Colonic mucosa (tissue), 4 donors: ENCODE data around the gene PRKCA. TPM values are rescaled to one million over a fixed set of nuclear protein-coding genes. Genes with fewer than 3 reads are reported as not detected.
"Not testable (repeated sequence)": the region's sequence is repeated elsewhere in the genome, so short reads cannot be mapped to it uniquely, and the experiment has no call there.

ENCODE experiments used
- DNase-seq: peaks from one replicate; pipeline ENCODE4 v3.0.0-alpha.2; 2020
- H3K27ac ChIP-seq: fragments of 200-600 bp; one replicate; pipeline ENCODE4 v1.8.0; 2021
- H3K27me3 ChIP-seq: fragments of 200-600 bp; one replicate; pipeline ENCODE4 v1.8.0; 2021
- H3K36me3 ChIP-seq: fragments of 200-600 bp; one replicate; pipeline ENCODE4 v1.8.0; 2021
- H3K4me1 ChIP-seq: fragments of 200-600 bp; one replicate; pipeline ENCODE4 v1.8.0; 2021; ENCODE audit warnings: mild to moderate bottlenecking
- H3K4me3 ChIP-seq: fragments of 200-600 bp; one replicate; pipeline ENCODE4 v1.8.0; 2021
- H3K9ac ChIP-seq, 2 donors: one replicate each; pipeline ENCODE4 v1.7.0; 2013; ENCODE audit warnings: control low read depth in 2 of 2, low read depth in 2 of 2, low read length in 2 of 2
- H3K9me3 ChIP-seq: fragments of 200-600 bp; one replicate; pipeline ENCODE4 v1.8.0; 2021
- CTCF ChIP-seq: fragments of 200-600 bp; IDR thresholded peaks from one replicate; pipeline ENCODE4 v1.8.0; 2022; ENCODE audit warnings: antibody characterized with exemption, mild to moderate bottlenecking
- intact Hi-C: fragments of 100-400 bp; cut with DNase I; formaldehyde crosslinking; loops from one replicate; pipeline ENCODE4 v1.14.1; 2022
- total RNA-seq, 2 donors: library from RNA; stranded (reverse); fragmentation: NEBNext Ultra II Directional in 1 of 2; extraction: Animal tissue kit (Norgen Biotek cat#: 25700) in 1 of 2; gene quantifications; one replicate each; pipeline ENCODE4 v1.2.1, GENCODE V29; 2021
- donor health status: healthy.
- donor health status: DM: no; HTN: no; CAD: no.
- donor health status: DM: no; HTN: no; CAD: no.

The PRKCA gene
- total RNA-seq, 2 donors from 2014 or later: 40.0 to 41.8 TPM

- no peak for DNase-seq
- H3K9ac ChIP-seq: no peak overlapping the region
- no peaks in the 10 kb centered on the region for H3K9me3 ChIP-seq
- H3K4me3 ChIP-seq: no peak overlapping the region
- H3K4me1 ChIP-seq: no peaks in the 10 kb centered on the region
- H3K36me3 ChIP-seq: no peaks in the 10 kb centered on the region
- no peaks in the 10 kb centered on the region for H3K27me3 ChIP-seq
- intact Hi-C loops: no loop called here
- TF ChIP-seq CTCF: no peak
- no peak overlapping the region for H3K27ac ChIP-seq
Observed at GRCh38 chr17:66474258-66474657, 171.8 kb downstream of the PRKCA start.

- intact Hi-C loops: no loop called here
- TF ChIP-seq CTCF: no peak
Observed at GRCh38 chr17:66474806-66475497, 172.5 kb downstream of the PRKCA start.

GRCh38 chr17:66476014-66476413 is 173.6 kb downstream of the PRKCA start:
- DNase-seq: no peak
- H3K4me3 ChIP-seq: no peak overlapping the region
- intact Hi-C loops: no loop called here
- no peak overlapping the region for H3K27ac ChIP-seq
- H3K36me3 ChIP-seq: no peaks in the 10 kb centered on the region
- H3K9me3 ChIP-seq: no peaks in the 10 kb centered on the region
- H3K9ac ChIP-seq: no peak overlapping the region
- no peak for TF ChIP-seq CTCF
- no peaks in the 10 kb centered on the region for H3K27me3 ChIP-seq
- no peaks in the 10 kb centered on the region for H3K4me1 ChIP-seq

More at GRCh38 chr17:66474806-66475497, 172.5 kb downstream of the PRKCA start:
- Histone ChIP-seq H3K9me3 (no peaks in the 10 kb centered on the region), H3K36me3 (no peaks in the 10 kb centered on the region), H3K9ac (no peak overlapping the region), H3K4me1 (no peaks in the 10 kb centered on the region), H3K27me3 (no peaks in the 10 kb centered on the region), H3K27ac (no peak overlapping the region), H3K4me3 (no peak overlapping the region)
- DNase-seq: no peak

GRCh38 chr17:66477615-66478283 is 175.3 kb downstream of the PRKCA start:
- no peaks in the 10 kb centered on the region for H3K27me3 ChIP-seq
- intact Hi-C loops: no loop called here
- H3K9me3 ChIP-seq: no peaks in the 10 kb centered on the region
- H3K4me1 ChIP-seq: no peaks in the 10 kb centered on the region
- no peak for DNase-seq
- no peak for TF ChIP-seq CTCF
- no peak overlapping the region for H3K27ac ChIP-seq
- H3K36me3 ChIP-seq: no peaks in the 10 kb centered on the region
- no peak overlapping the region for H3K4me3 ChIP-seq
- H3K9ac ChIP-seq: no peak overlapping the region

- H3K4me1 ChIP-seq, H3K27ac ChIP-seq, H3K4me3 ChIP-seq, H3K27me3 ChIP-seq, DNase-seq, intact Hi-C loops, H3K9me3 ChIP-seq, H3K36me3 ChIP-seq, H3K9ac ChIP-seq: not testable (repeated sequence)
Observed at GRCh38 chr17:66479230-66479889, 176.9 kb downstream of the PRKCA start.

GRCh38 chr17:66480243-66480642 is 177.8 kb downstream of the PRKCA start:
- no peak overlapping the region for H3K27ac ChIP-seq
- no peaks in the 10 kb centered on the region for H3K36me3 ChIP-seq
- no peaks in the 10 kb centered on the region for H3K9me3 ChIP-seq
- no peak overlapping the region for H3K9ac ChIP-seq
- H3K4me3 ChIP-seq: no peak overlapping the region
- H3K27me3 ChIP-seq: no peaks in the 10 kb centered on the region
- intact Hi-C loops: no loop called here
- no peaks in the 10 kb centered on the region for H3K4me1 ChIP-seq
- no peak for DNase-seq
- TF ChIP-seq CTCF: no peak
